ENCODE data around the gene FAM8A1.

FAM8A1 gene

DNA sequence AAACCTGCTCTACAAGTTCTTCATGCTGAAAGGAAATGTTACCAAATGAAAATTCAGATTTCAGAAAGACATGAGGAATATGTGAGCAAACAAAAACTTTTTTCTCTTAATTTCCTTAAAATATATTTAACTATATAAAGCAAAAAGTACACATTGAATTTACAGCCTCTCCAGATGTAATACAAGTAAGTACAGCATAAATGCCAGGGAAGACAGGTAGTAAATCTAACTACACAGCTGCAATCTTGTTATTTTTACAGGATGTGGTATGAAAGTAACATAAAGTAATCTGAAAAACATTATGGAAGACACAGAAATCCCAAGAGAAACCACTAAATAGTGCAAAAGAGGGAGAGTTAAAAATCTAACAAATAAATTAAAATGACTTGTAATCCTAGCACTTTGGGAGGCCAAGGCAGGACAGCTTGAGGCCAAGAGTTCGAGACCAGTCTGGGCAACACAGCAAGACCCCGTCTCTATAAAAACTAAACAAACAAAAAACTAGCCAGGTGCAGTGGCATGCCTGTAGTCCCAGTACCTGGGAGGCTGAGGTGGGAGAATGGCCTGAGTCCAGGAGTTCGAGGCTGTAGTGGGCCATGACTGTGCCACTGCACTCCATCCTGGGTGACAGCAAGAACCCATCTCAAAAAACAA lies 50.7 kb downstream of the FAM8A1 start:
- Histone ChIP-seq H3K4me1 (ENCODE audit: low read depth, poor library complexity, severe bottlenecking) (peaks cover 4% of the 10 kb centered on the region), H3K4me2 (no peak overlapping the region), H3K27me3 (ENCODE audit: insufficient read depth, low read depth) (no peaks in the 10 kb centered on the region), H4K20me1 (ENCODE audit: insufficient read depth) (no peaks in the 10 kb centered on the region), H3K79me2 (ENCODE audit: insufficient read depth, low read depth) (peaks cover 40% of the 10 kb centered on the region), H3K27ac (no peak overlapping the region), H3K36me3 (ENCODE audit: insufficient read depth) (peaks cover 17% of the 10 kb centered on the region; the same call in 1 of the 2 replicates), H3K9ac (no peak overlapping the region), H2AFZ (ENCODE audit: low read depth) (no peak overlapping the region), H3K4me3 (IDR thresholded peaks at IDR 0.05; ENCODE audit: insufficient read depth, low read depth, low read length) (no peak overlapping the region)
- TF ChIP-seq, protein P1, sequence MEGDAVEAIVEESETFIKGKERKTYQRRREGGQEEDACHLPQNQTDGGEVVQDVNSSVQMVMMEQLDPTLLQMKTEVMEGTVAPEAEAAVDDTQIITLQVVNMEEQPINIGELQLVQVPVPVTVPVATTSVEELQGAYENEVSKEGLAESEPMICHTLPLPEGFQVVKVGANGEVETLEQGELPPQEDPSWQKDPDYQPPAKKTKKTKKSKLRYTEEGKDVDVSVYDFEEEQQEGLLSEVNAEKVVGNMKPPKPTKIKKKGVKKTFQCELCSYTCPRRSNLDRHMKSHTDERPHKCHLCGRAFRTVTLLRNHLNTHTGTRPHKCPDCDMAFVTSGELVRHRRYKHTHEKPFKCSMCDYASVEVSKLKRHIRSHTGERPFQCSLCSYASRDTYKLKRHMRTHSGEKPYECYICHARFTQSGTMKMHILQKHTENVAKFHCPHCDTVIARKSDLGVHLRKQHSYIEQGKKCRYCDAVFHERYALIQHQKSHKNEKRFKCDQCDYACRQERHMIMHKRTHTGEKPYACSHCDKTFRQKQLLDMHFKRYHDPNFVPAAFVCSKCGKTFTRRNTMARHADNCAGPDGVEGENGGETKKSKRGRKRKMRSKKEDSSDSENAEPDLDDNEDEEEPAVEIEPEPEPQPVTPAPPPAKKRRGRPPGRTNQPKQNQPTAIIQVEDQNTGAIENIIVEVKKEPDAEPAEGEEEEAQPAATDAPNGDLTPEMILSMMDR (conservative IDR thresholded peaks at IDR 0.05; ENCODE audit: low read depth, low read length), result no peak

DNA sequence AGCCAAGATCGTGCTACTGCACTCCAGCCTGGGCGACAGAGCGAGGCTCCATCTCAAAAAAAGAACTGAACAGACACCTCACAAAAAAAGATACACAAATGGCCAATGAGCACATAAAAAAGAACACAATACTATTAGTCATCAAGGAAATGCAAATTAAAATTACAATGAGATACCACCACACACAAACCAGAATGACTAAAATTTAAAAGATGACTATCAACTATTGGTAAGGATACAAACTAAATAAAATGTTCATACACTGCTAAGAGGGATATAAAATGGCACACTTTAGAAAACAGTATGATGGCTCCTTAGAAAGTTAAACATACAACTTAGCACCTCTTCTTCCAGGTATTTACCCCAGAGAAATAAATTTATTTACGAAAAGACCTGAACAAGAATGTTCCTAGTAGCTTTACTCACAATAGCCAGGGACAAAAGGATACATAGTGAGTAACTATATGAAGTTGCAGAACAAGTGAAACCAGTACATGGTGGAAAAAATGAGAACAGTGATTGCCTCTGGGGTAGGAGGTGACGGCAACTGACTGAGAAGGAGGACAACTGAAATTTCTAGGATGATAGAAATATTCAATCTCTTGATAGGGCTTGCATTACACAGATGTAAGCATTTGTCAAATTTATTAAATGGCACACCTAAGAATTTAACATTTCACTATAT lies 53.2 kb downstream of the FAM8A1 start:
- peaks cover 7% of the 10 kb centered on the region; the same call in 1 of the 2 replicates for H3K36me3 ChIP-seq (ENCODE audit: insufficient read depth)
- H3K4me1 ChIP-seq (ENCODE audit: low read depth, poor library complexity, severe bottlenecking), result peaks cover 24% of the 10 kb centered on the region
- H3K27ac ChIP-seq, result no peak overlapping the region
- no peak overlapping the region for H3K4me3 ChIP-seq (IDR thresholded peaks at IDR 0.05; ENCODE audit: insufficient read depth, low read depth, low read length)
- peaks cover 51% of the 10 kb centered on the region for H3K79me2 ChIP-seq (ENCODE audit: insufficient read depth, low read depth)
- no peaks in the 10 kb centered on the region for H3K27me3 ChIP-seq (ENCODE audit: insufficient read depth, low read depth)
- no peaks in the 10 kb centered on the region for H4K20me1 ChIP-seq (ENCODE audit: insufficient read depth)
- H3K4me2 ChIP-seq, result no peak overlapping the region
- TF ChIP-seq, protein P1 (conservative IDR thresholded peaks at IDR 0.05; ENCODE audit: low read depth, low read length), result no peak
- no peak overlapping the region for H3K9ac ChIP-seq
- no peak overlapping the region for H2AFZ ChIP-seq (ENCODE audit: low read depth)

DNA sequence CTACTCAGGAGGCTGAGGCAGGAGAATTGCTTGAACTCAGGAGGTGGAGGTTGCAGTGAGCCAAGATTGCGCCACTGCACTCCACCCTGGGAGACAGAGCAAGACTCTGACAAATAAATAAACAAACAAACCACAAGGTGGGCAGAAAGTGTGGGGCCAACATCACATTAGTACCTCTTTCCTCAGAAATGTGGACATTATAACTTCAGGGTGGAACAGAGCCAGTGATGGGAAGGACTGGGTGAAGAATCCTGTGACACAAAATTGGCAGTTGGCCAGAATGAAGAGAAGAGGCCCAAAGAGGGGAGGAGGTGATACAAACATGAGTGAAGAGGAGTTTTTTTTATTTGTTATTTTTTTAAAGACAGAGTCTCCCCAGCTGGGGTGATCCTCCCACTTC lies 56.0 kb downstream of the FAM8A1 start:
- no peak overlapping the region for H3K4me3 ChIP-seq (IDR thresholded peaks at IDR 0.05; ENCODE audit: insufficient read depth, low read depth, low read length)
- TF ChIP-seq, protein P1 (conservative IDR thresholded peaks at IDR 0.05; ENCODE audit: low read depth, low read length), result no peak
- H3K36me3 ChIP-seq (ENCODE audit: insufficient read depth), result peaks cover 14% of the 10 kb centered on the region
- no peak overlapping the region for H3K27ac ChIP-seq
- H2AFZ ChIP-seq (ENCODE audit: low read depth), result no peak overlapping the region
- no peak overlapping the region for H3K4me2 ChIP-seq
- peaks cover 26% of the 10 kb centered on the region for H3K4me1 ChIP-seq (ENCODE audit: low read depth, poor library complexity, severe bottlenecking)
- H4K20me1 ChIP-seq (ENCODE audit: insufficient read depth), result 0 out of 2 replicates have a peak, but pooled peaks cover 5% of the 10 kb centered on the region
- no peak overlapping the region for H3K9ac ChIP-seq
- no peaks in the 10 kb centered on the region for H3K27me3 ChIP-seq (ENCODE audit: insufficient read depth, low read depth)
- H3K79me2 ChIP-seq (ENCODE audit: insufficient read depth, low read depth), result peaks cover 75% of the 10 kb centered on the region

DNA sequence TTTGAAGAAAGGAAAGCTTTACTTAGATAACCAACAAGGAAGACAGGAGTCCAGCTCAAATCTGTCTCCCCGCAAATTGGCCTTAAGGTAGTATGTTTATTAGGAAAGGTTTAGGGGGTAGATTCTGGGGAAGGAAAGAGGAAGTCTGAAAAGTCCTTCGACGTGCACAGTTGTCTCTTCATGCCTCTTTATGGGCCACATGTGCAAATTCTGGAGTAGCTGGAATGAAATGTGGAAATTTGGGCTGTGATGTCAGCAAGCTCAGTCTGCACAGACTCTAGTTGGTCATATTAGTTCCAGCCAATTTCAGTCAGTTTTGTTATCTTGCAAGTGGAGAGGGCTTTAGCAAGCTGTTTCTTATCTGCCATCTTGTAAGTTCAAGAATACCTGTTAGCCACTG lies 56.5 kb downstream of the FAM8A1 start:
- Histone ChIP-seq H3K36me3 (ENCODE audit: insufficient read depth) (peaks cover 16% of the 10 kb centered on the region), H3K9ac (no peak overlapping the region), H2AFZ (ENCODE audit: low read depth) (no peak overlapping the region), H3K27ac (no peak overlapping the region), H3K79me2 (ENCODE audit: insufficient read depth, low read depth) (peaks cover 77% of the 10 kb centered on the region), H3K4me3 (IDR thresholded peaks at IDR 0.05; ENCODE audit: insufficient read depth, low read depth, low read length) (no peak overlapping the region), H4K20me1 (ENCODE audit: insufficient read depth) (0 out of 2 replicates have a peak, but pooled peaks cover 5% of the 10 kb centered on the region), H3K27me3 (ENCODE audit: insufficient read depth, low read depth) (no peaks in the 10 kb centered on the region), H3K4me2 (no peak overlapping the region), H3K4me1 (ENCODE audit: low read depth, poor library complexity, severe bottlenecking) (peaks cover 26% of the 10 kb centered on the region)
- TF ChIP-seq, protein P1 (conservative IDR thresholded peaks at IDR 0.05; ENCODE audit: low read depth, low read length), result no peak
